Activated CD8-positive, alpha-beta memory T cell treated with anti-CD3 and anti-CD28 coated beads, Interleukin-2, amount 50 U/mL, for 1 hour (primary cell): Measurements from ENCODE around the gene HAP1.
"Not testable (repeated sequence)": the region's sequence is repeated elsewhere in the genome, so short reads cannot be mapped to it uniquely, and the experiment has no call there.

ENCODE experiments used
- DNase-seq: peaks from one replicate; pipeline ENCODE4 v3.0.0-alpha.2; 2020; ENCODE audit errors: extremely low read depth

Gene HAP1, protein sequence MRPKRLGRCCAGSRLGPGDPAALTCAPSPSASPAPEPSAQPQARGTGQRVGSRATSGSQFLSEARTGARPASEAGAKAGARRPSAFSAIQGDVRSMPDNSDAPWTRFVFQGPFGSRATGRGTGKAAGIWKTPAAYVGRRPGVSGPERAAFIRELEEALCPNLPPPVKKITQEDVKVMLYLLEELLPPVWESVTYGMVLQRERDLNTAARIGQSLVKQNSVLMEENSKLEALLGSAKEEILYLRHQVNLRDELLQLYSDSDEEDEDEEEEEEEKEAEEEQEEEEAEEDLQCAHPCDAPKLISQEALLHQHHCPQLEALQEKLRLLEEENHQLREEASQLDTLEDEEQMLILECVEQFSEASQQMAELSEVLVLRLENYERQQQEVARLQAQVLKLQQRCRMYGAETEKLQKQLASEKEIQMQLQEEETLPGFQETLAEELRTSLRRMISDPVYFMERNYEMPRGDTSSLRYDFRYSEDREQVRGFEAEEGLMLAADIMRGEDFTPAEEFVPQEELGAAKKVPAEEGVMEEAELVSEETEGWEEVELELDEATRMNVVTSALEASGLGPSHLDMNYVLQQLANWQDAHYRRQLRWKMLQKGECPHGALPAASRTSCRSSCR

DNA sequence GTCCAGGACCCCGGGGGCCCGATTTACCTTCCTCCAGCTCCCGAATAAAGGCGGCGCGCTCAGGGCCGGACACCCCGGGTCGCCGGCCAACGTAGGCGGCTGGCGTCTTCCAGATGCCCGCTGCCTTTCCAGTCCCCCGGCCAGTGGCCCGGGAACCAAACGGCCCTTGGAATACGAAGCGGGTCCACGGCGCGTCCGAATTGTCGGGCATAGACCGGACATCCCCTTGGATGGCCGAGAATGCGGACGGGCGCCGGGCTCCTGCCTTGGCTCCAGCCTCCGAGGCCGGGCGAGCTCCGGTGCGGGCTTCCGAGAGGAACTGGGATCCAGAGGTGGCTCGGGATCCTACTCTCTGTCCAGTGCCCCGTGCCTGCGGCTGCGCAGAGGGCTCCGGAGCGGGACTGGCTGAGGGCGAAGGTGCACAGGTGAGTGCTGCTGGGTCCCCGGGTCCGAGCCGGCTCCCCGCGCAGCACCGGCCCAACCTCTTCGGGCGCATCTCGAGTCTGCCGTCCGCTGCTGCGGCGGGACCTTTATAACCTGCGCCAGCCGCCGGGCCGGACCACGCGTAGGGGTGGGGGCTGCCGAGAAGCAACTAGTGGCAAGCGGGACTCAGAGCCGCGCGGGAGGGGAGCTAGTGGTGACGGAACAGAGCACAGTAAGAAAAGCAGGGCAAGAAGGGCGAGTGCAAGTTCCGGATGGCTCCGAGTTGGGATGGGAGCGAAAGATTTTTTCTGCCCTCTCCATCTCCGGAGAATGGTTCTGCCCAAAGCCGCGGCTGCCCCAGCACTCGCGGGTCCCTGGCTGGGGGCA, at the start of gene HAP1:
Gene HAP1, minus strand, starts transcription at position 505 of the 810 bp plus-strand sequence. Its CDS starts 9 bp downstream, at position 496.
- no peak for DNase-seq

DNA sequence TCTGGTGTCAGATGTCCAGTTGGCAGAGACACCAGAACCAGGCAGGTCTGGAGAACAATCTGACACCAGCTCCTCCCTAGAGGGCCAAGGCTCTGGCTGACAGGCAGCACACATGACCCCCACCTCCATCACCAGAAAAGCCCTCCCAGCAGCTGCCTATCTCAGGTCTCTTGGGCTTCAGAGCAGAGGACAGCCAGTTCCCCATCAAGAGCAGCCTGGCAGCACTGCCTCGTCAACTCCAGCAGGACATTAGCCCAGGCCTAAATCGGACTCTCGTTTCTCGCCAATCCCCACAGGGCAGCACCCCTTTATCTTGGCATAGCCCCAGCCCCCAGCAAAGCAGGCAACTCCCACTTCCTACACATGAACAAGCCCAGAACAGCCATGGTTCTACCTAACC, 47.7 kb upstream of the HAP1 start:
- no peak for DNase-seq

DNA sequence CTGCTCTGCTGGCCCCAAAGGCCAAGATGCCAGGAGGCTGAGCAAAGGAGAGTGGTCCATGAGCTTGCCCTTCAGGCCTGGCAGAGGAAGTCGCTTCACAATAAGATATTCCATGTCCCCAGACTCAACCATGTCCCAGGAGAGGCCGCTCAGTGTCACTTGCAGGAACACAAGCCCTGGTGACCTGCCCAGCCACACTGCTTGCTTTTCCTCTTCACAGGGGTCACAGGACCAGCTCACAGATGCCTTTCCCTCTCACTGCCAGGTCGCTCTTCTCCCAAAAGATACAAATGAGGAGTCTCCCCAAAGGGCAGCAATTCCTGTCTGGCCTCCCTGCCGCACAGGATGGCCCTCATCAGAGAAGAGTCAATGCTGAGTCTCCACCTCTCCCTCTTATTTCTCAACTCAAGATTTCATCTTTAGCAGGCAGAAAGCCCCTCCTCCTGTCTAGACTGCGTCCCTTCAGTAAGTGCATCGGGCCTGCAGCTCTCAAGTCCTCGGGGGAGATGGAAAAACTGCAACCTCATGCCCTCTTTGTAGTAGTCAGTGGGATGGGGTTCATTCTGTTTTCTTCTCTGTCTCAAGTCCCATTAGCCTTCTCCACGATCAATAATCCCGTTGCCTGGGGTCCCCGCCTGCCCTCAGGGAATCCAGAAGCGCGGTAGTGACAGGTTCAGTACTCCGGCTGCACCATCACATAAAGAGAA, 47.1 kb upstream of the HAP1 start:
- DNase-seq: no peak

DNA sequence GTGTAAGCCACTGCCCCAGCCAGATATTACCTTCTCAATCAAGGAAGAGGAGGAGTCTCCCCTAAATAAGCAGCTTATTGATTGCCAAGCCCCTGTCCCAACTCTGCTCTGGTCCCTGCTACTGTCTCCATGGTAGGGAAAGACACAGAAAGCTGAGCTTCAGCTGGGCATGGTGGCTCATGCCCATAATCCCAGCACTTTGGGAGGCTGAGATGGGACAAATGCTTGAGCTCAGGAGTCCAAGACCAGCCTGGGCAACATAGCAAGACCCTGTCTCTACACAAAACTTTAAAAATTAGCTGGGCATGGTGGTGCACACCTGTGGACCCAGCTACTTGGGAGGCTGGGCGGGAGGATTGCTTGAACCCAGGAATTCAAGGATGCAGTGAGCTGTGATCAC, 45.5 kb upstream of the HAP1 start:
- no peak for DNase-seq

DNA sequence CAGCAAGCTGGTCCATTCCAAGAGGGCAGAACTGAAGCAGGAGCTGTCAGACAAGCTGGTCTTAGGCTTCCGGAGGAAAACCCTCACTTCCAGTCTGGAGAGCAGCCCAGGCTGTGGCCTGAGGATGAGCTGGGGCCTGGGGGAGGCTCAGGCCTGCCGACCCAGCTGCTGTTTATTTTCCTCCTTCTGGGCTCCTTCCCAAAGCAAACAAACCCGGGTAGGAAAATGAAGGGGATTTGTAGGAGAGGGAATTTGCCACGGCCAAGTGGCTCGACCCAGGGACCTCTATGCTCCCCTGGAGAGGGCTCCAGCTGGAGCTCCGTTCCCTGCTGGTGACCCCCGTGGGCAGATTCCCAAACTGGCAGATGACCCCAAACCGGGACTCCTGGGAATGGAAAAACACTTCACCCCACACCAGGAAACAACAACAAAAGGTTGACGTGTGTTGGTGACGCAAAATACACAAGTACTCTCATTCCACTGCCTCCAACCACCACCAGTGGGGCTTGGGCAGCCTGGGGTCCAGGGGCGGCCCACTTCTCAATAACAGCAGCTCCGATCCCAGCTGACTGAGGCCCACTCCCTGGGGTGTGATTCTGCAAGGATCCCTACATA, 43.2 kb upstream of the HAP1 start:
- DNase-seq: no peak

DNA sequence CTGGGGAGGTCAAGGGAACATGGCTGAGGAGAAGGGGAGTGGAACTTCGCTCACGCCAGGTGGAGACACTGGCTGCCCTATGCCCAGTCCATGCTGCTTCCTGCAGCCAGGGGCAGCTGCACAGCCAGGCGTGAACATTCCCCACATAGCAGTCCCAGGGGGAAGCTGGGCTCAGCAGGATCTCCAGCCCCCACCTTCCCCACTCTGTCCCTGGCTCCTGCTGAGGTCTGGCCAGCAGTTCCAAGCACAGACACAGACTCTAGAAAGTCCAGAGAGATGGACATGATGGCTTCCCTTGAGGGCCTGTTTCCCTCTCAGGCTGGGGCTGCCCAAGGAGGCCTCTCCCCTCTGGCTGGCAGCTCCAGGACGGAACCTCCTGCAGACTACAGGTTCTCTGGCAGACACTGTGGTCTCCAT, 42.7 kb upstream of the HAP1 start:
- no peak for DNase-seq

DNA sequence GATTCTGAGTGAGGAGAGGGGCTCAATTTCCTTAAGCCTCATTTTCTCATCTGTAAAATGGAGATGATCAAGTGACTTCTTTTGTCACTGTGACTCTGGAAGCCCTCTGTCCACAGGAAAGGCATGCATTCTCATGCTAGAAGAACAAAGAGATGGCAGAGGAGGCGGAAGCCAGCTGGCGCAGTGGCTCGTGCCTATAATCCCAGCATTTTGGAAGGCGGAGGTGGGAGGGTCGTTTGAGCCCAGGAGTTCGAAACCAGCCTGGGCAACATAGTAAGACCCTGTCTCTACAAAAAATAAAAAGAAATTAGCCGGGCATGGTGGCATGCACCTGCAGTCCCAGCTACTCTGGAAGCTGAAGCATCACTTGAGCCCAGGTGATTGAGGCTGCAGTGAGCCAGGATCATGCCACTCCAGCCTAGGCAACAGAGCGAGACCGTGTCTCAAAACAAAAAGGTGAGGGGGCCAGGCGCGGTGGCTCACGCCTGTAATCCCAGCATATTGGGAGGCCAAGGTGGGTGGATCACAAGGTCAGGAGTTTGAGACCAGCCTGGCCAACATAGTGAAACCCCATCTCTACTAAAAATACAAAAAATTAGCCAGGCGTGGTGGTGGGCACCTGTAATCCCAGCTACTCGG, 41.9 kb upstream of the HAP1 start:
- not testable (repeated sequence) for DNase-seq

DNA sequence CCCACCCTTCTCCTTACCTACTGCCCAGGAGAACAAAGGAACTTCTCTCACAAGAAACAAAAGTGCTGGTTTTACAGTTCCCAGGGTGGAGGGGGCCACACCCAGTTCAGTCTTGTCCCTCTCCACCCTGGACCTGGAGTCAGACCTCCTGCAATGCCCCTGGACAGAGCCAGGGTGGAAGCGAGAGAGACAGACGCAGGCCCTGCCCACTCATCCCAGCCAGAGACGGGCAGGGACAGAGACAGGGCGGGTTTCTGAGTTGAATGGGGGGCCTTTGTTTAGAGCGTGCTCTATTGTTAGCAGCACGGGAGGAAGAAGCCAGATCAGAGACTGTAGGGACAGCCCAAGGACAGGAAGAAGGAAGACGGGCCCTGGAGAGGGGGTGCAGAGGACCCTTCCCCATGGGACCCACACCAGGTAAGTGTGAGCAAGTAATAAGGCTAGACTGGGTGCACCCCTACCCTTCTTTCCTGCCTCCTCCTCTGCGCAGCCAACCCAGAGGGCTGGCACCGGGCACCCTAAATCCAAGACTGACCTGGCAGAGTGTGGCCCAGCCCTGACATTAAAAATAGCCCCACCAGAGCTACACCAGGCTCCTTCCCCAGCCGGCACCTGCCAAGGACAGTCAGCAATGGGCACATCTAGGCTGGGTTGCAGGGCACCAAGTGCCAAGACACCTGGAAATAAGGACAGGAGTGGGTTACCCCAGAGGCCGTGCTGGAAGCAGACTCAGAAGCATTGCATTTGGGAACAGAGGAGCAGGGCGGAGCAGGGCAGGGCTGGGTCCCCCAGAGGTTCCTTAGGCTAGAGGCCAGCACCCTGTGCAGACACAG, 41.2 kb upstream of the HAP1 start:
- no peak for DNase-seq

DNA sequence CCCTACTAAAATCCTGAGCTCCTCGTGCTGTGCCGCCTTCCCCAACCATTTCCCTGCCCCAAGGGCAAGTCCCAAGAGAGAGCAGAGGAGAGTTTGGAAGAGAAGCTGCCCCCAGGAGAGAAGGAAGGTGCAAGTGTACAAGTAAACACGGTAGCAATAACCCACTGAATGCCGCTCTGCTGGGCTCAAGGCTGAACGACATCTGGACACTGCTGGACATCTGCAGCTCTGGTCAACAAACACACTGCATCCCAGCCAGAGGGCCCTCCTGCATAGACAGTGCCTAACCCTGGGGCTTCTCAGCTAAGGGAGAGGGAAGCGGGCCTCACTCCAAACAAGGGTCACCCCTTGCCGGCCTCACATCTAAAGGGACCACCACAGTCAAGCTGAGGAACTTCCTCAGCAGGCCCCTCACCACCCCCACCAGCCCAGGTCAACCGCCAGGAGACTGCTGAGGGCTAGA, 39.3 kb upstream of the HAP1 start:
- DNase-seq: no peak

DNA sequence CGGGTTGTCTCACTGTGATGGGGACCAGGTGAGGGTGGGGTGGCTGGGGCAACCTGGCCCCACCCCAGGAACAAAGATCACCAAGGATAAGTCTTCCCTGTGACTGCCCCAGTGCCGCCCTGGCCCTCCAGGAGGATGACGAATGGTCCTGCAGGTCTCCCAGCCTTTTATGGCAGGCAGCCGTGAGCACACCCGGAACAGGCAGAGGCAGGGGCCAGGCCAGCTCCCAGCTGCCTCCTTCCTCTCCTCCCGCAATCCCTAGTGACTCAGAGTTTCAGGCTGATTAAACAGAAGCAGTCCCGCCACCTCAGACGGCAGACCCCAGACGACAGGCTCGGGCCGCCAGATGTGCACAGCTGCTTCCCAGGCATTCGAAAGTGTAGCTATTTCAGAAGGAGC, 38.7 kb upstream of the HAP1 start:
- no peak for DNase-seq

DNA sequence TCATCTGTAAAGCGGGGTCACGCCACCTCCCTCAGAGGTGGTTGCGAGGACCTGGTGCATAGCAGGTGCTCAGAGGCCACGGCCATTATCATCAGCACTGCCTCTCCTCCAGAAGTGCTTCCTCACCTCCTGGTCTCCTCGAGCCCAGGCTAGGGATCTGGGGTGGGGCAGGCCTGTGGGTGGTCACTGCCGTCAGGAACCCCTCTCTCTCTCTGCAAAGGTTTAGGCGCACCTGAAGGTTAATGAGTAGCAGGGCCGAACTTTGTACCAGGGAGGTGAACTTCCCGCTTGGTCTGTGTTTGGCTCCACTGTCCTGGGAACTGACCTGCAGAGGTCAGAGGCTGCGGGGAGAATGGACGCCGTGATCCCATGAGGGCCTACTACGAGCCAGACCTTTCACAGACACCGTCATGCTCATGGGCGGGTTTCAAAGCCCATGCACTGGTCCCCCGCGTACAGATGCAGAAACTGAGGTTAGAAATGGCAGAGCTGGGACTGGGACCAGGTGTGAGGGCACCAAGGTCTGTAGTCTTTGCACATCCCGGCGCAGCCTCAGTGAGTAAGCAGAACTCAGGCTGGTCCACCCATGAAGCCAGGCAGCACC, 38.2 kb upstream of the HAP1 start:
- no peak for DNase-seq

DNA sequence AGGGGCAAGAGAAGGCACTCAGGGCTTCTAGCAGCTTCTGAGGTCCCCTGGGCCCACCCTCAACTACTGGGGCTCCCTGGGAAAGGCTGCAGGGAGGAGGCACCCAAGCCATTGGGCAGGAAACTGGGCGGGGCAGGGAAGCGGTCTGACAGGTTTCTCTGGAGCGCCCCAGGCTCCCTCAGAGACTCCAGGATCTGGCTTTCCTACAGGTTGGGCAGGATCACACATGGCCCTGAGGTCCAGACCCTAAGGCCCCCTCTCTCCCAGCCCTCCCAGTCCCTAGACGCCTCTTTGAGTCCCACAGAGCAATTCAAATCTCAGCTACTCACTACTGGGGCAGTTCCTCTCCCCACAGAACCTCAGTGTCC, 37.8 kb upstream of the HAP1 start:
- DNase-seq: no peak

DNA sequence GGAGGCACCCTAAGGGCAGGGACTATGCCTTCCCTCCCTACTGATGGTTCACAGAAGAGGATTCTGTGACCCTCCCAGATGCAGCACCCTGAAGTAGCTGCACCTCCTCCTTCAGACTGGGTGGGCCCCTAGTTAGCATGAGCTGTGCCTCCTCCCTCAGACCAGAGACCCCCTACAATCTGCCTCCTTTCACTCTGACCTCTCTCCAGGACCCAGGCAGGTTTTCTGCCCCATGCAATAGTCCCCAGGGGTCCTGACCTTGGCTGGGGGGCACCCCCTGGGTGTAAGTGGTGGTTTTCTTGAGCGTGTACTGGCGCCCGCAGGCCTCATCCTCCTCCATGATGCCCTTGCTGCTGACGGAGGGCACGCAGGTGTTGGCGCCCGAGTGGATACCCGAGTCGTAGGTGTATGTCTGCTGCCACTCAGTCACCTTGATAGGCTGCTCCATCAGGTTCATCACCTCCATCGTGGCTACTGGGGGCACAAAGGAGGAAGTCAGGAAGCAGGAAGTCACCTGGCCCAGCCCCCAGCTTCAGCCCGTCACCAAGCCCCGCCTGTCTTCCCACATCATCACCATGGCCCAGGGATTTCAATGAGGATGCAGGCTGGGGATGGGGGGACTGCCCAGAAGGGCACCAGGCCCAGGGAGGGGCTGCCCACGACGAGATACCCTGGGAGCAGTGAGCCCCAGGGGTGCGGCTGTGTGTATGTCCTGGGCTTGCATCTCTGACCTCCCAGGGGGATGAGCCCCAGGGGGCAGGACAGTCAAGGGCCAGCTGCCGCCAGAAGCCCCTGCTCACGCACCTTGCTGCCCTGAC, 37.2 kb upstream of the HAP1 start:
- no peak for DNase-seq

DNA sequence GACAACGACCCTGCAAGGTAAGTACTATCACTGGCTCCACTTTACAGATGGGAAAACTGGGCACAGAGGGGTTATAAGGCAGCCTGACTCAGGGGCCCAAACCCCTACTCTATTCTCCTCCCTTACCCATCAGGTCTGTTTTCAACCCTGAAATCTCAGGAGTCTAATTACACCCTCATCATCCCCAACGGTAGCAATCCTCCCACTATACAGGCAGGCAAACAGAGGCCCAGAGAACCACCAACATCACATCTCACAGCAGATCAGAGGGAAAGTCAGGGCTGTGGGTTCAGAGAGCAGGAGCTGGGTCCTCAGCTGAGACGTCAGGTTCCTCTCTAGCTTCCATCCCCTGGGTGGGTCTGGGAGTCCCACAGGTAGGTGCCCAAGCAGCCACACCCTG, 35.5 kb upstream of the HAP1 start:
- DNase-seq: no peak

DNA sequence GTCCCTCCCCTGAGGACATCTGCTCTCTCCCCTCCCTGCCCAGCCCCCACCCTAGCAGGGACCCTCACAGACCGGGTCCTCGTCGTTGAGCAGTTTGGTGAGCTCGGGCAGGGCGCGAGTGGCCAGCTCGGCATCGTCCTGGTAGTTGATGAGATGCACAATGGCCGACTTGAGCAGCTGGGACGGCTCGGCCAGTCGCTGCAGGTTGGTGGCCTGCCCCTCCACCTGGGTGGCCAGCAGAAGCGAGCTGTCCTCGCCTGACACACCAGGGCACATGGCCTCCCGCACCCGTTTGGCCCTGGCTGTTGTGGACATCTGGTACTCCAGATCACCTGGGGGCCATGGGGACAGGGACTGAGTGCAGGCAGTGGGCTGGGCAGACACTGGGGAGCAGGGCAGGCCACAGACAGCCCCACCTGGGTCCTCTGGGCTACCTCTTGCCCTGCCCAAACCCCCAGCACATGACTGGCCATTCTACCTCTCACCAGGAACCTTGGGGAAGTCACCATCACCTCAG, 35.0 kb upstream of the HAP1 start:
- no peak for DNase-seq

DNA sequence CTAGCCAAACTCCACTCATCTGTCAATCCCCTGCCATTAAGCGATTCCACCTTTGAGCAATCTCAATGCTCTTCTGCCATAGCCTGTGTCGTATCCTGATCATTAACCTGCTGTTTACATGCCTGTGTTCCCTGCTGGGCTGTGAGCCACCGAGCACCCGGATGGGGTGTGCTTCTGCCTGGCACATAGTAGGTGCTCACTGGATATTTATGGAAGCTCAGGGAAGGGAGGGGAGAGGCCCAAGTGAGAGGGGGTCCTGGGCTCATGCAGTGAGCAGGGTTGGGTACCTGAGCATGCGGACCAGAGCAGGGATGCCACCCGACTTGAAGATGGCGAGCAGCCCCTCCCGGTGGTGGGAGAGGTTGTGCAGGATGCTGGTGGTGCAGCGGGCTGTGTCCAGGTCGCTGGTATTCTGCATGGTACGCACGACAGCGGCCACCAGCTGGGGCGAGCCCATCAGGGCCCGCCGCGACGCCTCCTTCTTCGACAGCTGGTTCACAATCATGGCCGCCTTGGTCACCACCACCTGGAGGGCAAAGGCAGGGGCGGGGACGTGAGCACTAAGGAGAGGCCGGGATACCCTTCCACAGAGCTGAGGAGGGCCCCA, 34.3 kb upstream of the HAP1 start:
- DNase-seq: no peak

DNA sequence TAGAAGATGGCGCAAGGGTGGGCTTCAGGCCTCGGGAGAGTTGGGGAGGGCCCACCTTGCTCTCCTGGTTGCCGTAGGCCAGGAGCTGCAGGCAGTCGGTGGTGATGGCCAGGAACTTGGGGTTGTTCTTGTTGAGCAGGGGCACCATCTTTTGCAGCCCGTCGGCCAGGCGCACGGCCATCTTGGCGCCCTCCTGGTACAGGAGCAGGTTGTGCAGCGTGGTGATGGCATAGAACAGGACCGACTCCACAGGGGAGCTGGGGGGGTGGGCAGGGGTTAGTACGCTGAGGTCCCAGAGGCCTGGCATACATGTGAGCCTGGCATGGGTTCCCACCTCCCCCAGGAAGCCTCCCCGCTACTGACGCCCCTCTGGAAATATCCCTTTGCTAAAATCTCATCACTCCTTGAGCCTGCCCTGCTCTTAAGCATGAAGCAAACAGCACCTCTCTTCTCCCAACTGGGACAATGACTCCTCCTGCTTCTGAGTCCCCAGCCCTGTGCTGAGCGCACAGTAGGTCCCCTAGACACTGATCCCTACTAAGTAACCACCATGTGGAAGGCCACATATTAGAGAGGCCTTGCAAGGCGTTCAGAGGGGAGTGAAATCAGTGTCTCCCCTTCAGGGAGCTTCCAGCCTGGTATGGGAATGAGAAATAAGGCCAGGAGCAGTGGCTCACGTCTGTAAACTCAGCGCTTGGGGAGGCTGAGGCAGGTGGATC, 33.0 kb upstream of the HAP1 start:
- DNase-seq: no peak

DNA sequence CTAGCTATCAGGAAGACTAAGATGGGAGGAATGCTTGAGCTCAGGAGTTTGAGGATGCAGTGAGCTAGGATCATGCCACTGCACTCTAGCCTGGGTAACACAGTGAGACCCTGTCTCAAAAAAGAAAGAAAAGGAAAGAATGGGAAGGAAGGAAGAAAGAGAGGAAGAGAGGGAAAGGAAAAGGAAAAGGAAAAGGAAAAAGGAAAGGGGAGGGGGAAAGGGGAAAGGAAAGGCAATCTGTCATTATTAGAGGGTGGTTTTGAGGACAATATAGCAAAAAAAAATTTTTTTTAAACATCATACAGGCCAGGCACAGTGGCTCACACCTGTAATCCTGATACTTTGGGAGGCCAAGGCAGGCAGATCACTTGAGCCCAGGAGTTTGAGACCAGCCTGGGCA, 31.7 kb upstream of the HAP1 start:
- DNase-seq: no peak
